G401.6 (cell line): ENCODE data around the gene RORC.
A peak's percentile ranks its signal among the peaks of the same experiment; 100 is the strongest.
"Not testable (repeated sequence)": the region's sequence is repeated elsewhere in the genome, so short reads cannot be mapped to it uniquely, and the experiment has no call there.

ENCODE experiments used
- FAIRE-seq: peaks from 2 replicates; lab custom pipeline; 2012; peaks lifted over from hg19 to GRCh38; lab: Jason Lieb, UNC

Gene RORC

DNA sequence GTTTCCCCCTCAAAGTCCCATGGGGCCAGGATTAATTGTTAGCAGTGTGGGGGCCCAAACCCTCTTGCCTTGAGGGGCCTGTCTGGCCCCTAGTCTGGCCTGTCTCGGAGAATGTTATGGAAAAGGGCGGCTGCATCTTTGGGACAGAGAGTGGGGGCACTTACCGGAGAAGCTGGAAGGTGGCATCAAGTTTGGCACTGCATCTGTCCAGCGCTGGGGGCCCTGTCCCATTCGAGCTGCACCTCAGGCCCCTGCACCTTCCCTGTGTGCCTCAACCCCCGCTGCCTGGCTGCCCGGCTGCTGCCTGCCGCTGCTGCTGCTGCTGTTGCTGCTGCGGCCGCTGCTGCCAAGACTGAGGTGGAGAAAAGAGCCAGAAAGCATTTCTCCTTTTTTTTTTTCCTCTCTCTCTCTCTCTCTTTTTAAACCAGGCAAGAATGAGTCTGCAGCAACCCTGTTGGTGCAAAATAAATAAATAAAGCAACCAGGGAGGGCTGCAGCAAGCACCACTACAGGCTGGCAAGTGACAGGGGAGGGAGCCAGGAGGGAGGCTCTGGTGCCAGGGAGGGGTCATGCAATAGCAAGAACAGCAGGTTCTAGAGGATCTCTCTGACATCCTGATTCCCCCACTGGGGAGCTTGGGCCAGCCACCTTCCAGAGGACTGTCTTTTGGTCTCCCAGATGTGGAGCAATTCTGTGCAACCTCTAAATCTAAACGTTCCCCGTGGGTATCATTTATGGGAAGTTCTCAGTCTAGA, 26.4 kb downstream of the RORC start, which contains the start of gene LINGO4:
TSS of gene LINGO4 (minus strand) at position 354 of the 755 bp plus-strand sequence. CDS start 2,715 bp downstream, outside the sequence.
- FAIRE-seq: no peak

DNA sequence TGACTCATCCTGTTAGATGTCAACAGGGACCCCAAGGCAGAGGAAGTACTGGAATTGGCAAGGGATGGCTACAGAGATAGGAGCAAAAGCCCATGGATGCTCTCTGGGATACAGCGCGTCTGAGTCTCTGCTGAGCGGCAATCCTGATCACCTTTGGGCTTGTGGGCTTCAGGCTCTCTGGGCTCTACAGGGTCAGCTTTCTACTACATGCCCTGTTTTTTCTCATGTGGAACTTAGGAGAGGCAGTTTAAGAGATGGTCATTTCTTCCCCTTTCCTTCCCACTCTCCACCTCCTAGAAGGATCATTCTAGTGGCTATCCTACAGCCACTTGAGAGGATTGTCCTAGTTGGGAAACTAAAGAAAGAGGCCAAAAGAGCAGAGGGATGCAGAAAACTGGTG, 27.7 kb downstream of the RORC start:
- no peak for FAIRE-seq

DNA sequence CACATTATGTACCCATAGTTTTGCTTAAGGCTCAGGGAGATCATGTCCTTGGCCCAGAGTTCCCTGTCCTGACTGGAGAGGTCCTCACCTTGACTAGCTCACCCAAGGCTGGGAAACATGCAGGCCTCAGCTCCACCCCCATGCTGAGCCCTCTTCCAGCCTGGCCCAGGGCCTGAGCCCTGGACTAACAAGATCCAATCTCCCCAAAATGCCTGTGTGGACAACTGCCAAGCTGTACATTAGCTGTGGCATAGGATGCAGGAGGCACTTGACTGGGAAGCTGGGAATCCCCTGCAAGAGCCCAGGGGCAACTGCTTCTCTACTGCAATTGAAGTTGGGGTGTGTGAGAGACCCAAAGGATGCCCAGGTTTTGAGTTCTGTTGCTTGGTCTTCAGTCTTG, 28.4 kb downstream of the RORC start:
- no peak for FAIRE-seq

DNA sequence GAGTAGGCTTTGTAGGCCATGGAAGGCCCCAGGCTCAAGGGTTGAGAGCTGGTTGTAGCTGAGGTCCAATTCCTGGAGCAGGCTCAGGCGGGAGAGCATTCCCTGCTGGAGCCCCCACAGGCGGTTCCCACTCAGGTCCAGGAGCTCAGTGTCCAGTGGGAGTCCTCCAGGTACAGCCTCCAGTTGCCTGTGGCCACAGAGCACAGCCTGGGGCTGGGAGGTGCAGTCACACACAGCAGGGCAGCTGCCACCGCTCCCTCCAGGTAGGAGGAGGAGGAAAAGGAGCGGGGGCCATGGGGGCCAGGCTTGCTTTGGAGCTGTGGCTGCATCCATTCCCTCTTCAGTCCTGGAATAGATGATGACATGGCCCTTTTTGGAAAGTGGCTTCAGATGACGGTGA, 29.2 kb downstream of the RORC start:
- FAIRE-seq: no peak

DNA sequence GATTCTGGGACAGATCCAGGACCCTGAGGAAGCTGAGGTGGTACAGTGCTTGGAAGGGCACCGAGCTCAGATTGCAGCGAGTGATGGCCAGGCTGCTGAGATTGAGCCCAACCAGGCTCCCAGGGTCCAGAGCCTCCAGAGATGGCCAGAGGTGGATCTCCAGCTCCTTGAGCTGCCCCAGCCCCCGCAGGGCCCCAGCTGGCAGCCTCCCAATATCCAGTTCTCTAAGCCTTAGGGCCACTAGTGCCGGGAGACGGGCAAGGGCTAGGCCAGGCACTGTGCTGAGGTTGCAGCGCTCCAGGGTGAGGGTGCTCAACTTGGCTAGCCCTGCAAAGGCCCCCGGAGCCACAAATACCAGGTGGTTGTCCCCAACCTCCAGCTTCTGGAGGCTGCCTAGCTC, 29.8 kb downstream of the RORC start:
- no peak for FAIRE-seq

DNA sequence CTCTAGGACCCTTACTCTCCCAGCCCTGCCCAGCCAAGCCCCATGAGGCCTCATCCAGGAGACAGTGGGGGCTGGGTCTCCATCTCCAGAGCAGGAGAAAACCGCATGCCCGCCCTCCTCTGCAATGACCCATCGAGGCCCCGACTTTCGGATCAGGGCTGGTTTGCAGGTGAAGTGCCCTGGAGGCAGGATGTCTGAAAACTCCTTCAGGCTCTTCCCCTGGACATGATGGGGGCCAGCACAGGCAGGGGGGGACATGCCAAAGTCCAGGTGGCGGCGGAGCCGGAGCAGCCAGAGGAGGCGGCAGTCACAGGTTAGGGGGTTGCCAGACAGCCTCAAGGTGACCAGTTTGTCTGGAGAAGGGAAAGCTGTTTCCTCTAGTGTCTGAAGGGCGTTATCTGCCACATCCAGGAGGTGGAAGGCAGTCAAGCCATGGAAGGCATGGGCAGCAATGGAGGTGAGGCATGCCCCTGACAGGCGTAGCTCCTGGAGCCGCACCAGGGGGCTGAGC, 30.2 kb downstream of the RORC start:
- FAIRE-seq: no peak

DNA sequence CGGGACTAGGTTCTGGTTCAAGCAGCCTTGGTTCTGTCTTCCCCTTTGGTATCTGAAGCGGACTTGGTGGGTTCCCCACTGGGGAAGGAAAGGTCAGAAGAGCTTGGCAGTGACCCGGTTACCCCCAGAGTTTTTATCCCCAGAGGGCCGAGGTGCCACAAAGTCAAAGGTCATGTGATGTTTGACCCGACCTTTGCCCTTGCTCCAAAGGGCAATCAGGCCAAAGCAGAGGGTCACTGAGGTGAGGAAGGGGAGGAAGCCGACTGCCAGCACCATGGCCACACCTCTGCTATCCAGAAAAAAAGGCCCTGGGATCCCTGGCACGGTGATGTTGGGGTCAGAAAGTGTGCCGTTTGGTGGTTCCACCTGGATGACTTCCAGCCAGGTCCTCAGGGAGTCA, 30.8 kb downstream of the RORC start:
- no peak for FAIRE-seq

DNA sequence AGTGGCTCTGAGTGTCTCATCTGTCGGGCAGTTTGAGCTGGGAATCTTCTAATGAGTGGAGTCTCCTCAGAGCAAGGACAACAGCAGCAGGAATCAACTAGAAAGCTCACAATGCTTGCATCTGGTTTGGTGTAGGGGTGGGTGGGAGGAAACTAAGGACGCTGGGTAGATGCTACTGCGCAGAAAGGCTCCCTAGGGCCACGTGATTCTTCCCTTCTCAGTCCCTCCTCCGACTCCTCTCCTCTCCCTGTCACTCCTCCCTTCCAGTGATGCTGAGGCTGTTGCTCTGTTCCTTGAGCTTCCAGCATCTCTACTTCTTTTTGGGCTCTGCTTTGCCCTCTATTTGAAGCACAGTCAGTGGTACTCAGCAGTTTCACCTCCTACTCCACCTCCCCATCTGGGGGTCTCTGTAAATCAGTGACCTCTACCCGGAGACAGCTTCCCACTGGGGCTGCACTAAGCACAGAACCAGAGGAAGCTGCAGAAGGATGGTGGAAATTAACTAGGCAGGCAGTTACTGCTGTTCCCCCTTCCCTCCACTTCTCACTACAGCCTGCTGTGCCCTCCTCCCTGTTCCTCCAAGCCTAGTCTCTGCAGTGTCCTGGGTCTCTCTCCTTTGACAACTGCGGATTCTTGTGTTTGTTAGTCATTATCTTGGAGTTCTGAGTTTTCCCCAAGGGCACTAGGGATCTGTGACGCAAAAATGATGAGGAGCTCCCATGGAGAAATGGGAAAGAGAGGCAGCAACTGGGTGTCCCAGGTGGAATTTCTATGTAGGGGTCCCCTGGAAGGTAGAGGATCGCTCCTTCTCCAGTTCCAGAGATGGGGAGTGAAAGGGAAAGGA, 32.2 kb downstream of the RORC start:
- no peak for FAIRE-seq

DNA sequence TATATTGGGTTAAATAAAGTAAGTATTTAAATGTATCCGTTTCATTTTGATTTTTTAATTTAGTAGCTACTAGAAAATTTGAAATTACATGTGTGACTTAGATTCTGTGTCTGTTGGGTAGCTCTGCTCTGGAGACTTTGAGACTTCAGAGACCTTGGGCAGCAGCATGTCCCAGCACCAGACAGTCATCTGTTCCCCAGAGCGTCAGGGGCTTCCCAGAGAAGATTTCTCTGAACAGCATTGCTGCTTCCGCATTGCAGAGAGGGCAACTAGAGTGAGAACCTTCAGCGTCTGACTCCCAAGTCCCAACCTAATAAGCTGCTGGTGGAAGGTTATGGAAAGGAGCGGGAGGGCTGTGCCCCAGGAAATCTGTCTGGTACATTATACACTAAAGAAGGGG, 33.0 kb downstream of the RORC start:
- no peak for FAIRE-seq

DNA sequence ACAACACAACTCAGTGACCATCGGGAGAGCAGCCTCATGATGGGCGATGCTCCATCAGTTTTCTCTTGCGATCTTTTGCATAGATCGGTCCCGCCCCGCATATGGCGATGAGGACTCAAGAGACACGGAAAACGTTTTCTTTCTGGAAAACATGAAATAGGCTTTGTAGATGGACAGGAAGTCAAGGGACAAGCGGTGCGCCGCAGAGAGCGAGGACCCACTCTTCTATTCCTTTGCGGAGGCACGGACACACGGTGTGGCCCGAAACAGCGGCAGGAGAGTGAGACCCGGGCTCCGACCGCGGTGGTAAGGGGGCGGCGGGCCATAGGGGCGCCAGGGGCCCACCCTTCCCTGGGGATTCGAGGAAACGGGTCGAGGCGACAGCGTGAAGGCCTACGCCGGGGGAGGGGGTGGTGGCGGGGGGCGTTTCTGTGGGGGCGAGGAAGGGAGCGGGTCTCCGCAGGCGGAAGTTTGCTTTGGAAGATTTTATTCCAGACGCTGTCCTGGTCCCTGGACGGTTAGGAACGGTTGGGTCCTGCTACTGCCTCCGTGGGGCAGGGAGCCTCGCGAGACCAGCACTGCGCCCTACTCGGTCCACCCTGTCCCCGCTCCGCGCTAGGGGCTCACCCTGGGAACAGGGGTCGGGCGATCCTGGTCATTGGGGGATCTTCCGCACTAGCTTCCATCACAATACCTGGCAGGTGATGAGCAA, 40.5 kb downstream of the RORC start:
- no peak for FAIRE-seq

DNA sequence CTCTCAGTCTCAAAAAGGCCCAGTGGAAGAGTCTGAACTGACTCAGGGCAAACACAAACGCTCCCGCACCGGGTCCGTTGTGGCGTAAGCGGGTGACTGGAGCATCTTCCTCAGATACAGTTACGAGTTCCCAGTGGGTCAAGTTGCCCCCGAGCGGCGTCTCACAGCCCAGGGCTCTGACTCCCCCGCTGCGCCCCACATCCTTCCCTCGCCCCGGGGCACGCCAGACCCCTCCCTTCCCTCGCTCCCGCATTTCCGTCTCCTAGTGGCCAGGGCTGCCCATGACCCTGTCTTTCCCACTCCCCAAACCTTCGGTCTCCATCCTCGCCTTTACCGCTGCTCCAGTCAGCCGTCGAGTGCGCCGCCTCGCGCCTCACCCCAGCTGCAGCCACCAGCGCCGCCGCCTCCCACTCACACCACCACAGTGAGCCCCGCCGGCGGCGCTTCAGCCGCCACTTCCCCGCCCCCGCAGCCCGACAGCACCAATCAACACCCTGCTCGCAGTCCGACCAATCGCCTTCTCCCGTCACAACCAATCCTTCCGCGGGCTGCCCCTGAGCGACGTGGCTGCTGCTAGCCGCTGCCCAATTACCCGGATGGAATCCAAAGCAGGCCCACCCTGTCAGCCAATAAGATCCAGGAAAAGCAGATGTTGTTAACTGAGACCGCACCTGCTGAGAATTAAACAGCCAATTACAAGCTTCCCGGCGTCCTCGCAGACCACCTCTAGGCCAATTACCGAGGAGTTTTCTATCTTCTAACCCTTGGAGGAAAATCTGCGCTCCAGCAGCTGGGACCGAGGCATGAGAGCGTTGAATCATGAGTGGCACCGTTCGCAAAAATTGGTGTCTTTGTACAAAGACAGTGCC, 41.3 kb downstream of the RORC start, which contains the start of gene TDRKH:
TSS of gene TDRKH (minus strand) at position 430 of the 869 bp plus-strand sequence. CDS start 7,478 bp downstream, outside the sequence.
- peak; percentile 99 for FAIRE-seq

DNA sequence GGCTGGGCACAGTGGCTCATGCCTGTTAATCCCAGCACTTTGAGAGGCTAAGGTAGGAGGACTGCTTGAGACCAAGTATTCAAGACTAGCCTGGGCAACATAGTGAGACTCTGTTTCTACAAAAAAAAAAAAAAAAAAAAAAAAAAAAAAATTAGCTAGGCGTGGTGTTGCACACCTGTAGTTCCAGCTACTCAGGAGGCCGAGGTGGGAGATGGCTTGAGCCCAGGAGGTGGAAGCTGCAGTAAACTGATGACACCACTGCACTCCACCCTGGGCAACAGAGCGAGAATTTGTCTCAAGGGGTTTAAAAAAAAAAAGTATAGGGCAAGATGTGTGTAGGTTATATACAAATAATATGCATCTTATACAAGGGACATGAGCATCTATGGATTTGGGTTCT, 43.9 kb downstream of the RORC start:
- FAIRE-seq: no peak

DNA sequence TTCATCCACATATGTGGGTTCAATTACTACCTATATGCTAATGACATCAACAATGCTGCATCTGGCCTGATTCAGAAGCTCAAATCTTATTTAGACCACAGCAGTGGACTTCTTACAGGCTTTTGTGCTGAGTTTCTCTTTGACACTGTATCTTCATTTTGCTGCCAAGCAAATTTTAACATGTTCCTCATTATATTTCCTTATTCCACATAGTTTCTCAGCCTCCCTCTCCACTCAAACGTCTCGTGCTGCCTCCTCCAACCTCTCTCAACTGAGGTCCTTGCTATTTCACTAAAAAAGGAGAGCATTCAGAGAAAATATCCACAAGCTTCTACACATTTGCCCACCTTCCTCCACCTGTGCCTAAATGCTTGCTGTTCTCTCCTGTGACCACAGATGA, 47.8 kb downstream of the RORC start:
- no peak for FAIRE-seq

DNA sequence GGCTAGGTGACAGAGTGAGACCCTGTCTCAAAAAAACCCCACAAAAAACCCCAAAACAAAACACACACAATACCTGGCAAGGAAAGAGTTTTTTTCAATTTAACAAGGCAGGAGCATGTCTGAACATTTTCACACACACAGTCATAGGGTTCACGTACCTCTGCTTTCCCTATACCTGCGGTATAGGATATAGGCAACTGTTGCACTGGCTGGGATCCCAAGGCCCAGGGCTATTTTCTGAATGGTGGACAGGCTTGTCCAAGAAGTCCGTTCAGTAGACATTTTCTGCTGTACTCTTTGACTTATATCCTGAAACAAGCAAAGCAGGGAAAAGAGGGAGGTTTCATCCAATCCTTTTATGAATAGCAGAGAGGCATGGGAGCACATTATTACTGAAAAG, 48.9 kb downstream of the RORC start:
- FAIRE-seq: no peak

DNA sequence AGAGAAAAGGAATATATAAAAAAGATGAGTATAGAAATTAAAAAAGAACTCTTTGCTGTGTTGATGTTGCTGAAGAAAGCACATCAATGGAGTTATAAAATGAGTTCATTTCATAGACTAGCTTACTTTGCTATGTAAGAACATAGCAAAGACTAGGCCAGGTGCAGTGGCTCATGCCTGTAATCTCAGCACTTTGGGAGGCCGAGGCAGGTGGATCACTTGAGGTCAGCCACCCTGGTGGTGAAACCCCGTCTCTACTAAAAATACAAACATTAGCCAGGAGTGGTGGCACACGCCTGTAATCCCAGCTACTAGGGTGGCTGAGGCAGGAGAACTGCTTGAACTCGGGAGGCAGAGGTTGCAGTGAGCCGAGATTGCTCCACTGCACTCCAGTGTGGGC, 49.6 kb downstream of the RORC start:
- not testable (repeated sequence) for FAIRE-seq

DNA sequence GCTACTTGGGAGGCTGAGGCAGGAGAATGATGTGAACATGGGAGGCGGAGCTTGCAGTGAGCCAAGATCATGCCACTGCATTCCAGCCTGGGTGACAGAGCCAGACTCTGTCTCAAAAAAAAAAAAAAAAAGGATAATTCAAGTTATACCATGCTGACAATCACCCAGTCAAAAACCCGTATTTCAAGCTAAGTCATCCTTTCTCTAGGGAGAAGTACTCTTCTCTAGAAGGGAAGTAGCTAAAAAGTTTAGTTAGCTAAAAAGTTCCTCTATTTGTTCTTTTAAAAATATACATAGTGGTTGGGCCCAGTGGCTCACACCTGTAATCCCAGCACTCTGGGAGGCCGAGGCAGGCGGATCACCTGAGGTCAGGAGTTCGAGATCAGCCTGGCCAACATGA, 50.9 kb downstream of the RORC start:
- not testable (repeated sequence) for FAIRE-seq

DNA sequence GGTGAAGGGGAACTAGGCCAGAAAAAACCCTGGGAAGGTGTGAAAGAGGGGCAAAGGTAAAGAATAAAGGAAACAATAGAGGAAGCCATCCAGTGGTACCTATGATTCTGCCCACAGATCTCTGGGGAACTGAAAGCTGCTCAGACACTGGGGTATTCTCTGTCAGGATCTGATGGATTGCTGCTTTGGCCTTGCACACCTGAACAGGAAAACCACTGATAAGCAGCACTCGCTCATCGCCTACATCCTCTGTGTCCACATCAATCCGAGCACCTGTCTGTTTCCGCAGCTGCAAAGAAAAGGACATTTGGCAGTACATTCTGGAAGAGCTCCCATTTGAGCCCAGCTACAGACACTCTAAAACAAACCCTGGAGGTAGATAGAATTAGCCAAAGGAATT, 51.8 kb downstream of the RORC start:
- no peak for FAIRE-seq

DNA sequence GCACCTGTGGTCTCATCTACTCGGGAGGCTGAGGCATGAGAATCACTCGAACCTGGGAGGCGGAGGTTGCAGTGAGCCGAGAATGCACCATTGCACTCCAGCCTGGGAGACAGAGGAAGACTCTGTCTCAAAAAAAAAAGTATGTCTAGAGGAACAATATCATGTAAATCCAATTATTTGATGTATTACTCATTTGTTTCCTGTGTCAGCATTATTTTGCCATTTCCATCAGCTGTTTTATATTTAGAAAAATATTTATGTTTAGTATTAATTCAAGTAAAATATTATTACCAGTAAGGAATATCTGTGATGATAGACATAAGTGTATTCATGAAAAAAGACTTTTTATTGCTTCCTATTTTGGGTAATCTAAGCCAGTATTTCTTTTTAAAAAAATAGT, 54.3 kb downstream of the RORC start:
- FAIRE-seq: peak; percentile 33

DNA sequence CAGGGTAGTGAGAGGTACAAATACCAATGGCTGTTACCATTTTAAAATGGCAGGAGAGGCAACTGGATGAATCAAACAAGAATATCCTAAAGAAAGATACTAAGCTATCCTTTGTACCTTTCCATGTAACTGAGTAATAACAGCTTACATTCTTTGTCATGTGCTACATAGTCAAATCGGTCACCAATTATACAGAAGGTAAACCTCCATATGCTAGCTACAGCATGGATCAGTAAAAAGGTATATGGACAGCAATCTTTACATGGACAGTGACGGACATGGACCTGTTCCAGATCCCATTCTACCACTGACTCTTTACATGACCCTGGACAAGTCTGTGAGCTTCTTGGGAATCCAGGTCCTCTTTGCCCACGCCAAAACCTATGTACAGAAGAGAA, 54.9 kb downstream of the RORC start:
- FAIRE-seq: no peak

DNA sequence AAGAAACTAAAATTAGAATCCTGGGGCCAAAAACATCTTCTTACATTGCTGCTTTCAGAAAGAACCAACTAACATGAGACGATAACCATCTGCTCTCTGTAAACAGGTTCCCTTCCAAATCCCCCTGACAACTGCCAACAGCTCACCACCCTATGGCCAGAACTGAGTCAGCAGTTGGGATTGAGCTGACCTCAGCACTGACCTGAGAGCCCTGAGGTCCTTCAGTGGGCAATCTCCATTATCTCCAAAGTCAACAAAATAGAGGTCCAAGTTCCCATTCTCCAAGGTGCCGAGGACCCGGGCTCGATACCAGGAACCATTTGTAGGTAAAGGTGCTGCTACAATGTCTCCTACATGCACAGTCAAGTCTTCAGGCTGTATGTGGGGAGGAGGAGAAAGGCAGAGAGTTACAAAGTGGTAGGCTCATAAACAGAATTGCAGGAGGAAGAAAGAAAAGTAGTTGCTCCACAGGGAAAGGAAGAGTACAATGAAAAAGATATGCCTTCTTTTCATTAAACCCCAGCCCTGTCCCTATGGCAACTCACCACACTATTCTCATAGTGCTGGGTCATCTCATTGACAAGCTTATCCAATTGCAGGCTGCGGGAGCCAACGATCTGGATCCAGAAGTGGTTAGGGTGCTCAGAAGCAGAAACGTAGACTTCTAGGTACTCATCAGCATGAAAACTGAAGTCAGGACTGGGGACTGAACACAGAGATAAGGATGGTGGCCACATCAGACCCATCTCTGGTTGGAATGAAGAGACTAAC, 55.5 kb downstream of the RORC start:
- no peak for FAIRE-seq
